K562 (cell line): Measurements from ENCODE around the gene ICA1L. TPM values are rescaled to one million over a fixed set of nuclear protein-coding genes. Genes with fewer than 3 reads are reported as not detected.

Experiments
- ATAC-seq: fragments of 200-7000 bp; cut with Tn5 transposase; 3 replicates; pipeline ENCODE4 v1.9.1; 2020; ENCODE audit warnings: moderate library complexity
- BruUV-seq: library from RNA; stranded (reverse); fragments of 400-500 nt; replicated peaks from 2 replicates; lab custom pipeline; 2021; lab: Mats Ljungman, UMichigan
- CTCF ChIA-PET: fragments of 300-600 bp; formaldehyde crosslinking; extraction: SDS; loops from one replicate; lab custom pipeline; 2021; ENCODE audit warnings: low intra/inter-chr PET ratio; lab: Yijun Ruan, JAX
- POLR2A ChIA-PET: fragments of 300-600, 350-650 bp; sonication (Branson Sonifier 250); formaldehyde crosslinking; extraction: SDS; loops from one replicate; lab custom pipeline; 2021; ENCODE audit warnings: antibody characterized with exemption, inconsistent platforms; lab: Yijun Ruan, JAX
- DNase-seq, 4 experiments: peaks; one replicate each; pipeline versions ENCODE4 v3.0.0 to v3.0.0-alpha.2; 2011 to 2018; ENCODE audit warnings: low spot score in 3 of 4, mixed read lengths in 3 of 4; ENCODE audit errors: extremely low read depth in 1 of 4
- FAIRE-seq: peaks from 2 replicates; lab custom pipeline; 2011; peaks lifted over from hg19 to GRCh38; lab: Jason Lieb, UNC
- H2AFZ ChIP-seq: 2 replicates; pipeline ENCODE4 v1.6.0; 2011; ENCODE audit warnings: low read depth, low read length, control low read depth, inconsistent platforms
- H3K27ac ChIP-seq: fragments of 200-600 bp; 3 replicates; pipeline ENCODE4 v1.8.0; 2011; ENCODE audit warnings: low read depth, mild to moderate bottlenecking, control low read depth, inconsistent platforms, low read length, moderate library complexity, mixed read lengths; ENCODE audit errors: extremely low read depth
- H3K27me3 ChIP-seq, 2 experiments: fragments of 300-600 bp in 1 of 2; 2 replicates in 1 of 2; 3 replicates in 1 of 2; pipeline versions ENCODE4 v1.6.0 to v1.8.0; 2011; ENCODE audit warnings: inconsistent platforms in 2 of 2, low read length in 2 of 2, mild to moderate bottlenecking in 1 of 2, mixed read lengths in 1 of 2, moderate library complexity in 1 of 2; ENCODE audit not compliant: control insufficient read depth in 2 of 2, insufficient read depth in 2 of 2
- H3K36me3 ChIP-seq: fragments of 300-600 bp; 3 replicates; pipeline ENCODE4 v1.8.0; 2011; ENCODE audit warnings: mild to moderate bottlenecking, low read length, inconsistent platforms; ENCODE audit not compliant: control insufficient read depth, insufficient read depth
- H3K4me1 ChIP-seq, 2 experiments: fragments of 200-600 bp in 1 of 2; replicated peaks in 1 of 2; 2 replicates in 1 of 2; 3 replicates in 1 of 2; pipeline versions ENCODE4 v1.5.1 to v1.8.0; 2011; ENCODE audit warnings: inconsistent platforms in 2 of 2, low read length in 2 of 2, mild to moderate bottlenecking in 1 of 2, mixed read lengths in 1 of 2, moderate library complexity in 1 of 2; ENCODE audit not compliant: control insufficient read depth in 2 of 2, insufficient read depth in 2 of 2
- H3K4me2 ChIP-seq: 2 replicates; pipeline ENCODE4 v1.6.1; 2011; ENCODE audit warnings: low read length, control low read depth, inconsistent platforms, mixed read lengths; ENCODE audit not compliant: insufficient read depth
- H3K4me3 ChIP-seq: fragments of 200-600 bp; sonication (generic), shearing (Covaris generic); 2 replicates; pipeline ENCODE4 v1.5.1; 2016; ENCODE audit warnings: control low read depth, inconsistent platforms
- H3K79me2 ChIP-seq: fragments of 200-600 bp; 3 replicates; pipeline ENCODE4 v1.8.0; 2011; ENCODE audit warnings: low read length, inconsistent platforms; ENCODE audit not compliant: control insufficient read depth, insufficient read depth
- H3K9ac ChIP-seq, 2 experiments: 2 replicates each; pipeline versions ENCODE4 v1.6.0 to v1.6.1; 2011; ENCODE audit warnings: low read depth in 2 of 2, low read length in 2 of 2, control low read depth in 1 of 2, inconsistent platforms in 1 of 2, mild to moderate bottlenecking in 1 of 2, mixed read lengths in 1 of 2; ENCODE audit not compliant: insufficient read depth in 1 of 2
- H3K9me1 ChIP-seq: one replicate; pipeline ENCODE4 v1.6.0; 2011; ENCODE audit warnings: inconsistent platforms, mild to moderate bottlenecking, low read length, moderate library complexity; ENCODE audit not compliant: control insufficient read depth, insufficient read depth
- H3K9me3 ChIP-seq: replicated peaks from 2 replicates; pipeline ENCODE4 v1.5.1; 2011; ENCODE audit warnings: low read depth, low read length, inconsistent platforms; ENCODE audit not compliant: control insufficient read depth, insufficient read depth
- H4K20me1 ChIP-seq: replicated peaks from 2 replicates; pipeline ENCODE4 v1.6.1; 2011; ENCODE audit warnings: low read length, inconsistent platforms, mixed read lengths; ENCODE audit not compliant: control insufficient read depth, insufficient read depth
- BRD9 ChIP-seq: fragments of 450-650 bp; IDR thresholded peaks from 2 replicates; pipeline ENCODE4 v1.6.1; 2018; ENCODE audit warnings: low read depth; ENCODE audit not compliant: partially characterized antibody
- CHD2 ChIP-seq: IDR thresholded peaks from 2 replicates; pipeline ENCODE4 v1.6.1; 2011; ENCODE audit warnings: low read depth, low read length
- CXXC5 ChIP-seq: fragments of 250-450 bp; sonication (Bioruptor Pico); IDR thresholded peaks from 2 replicates; pipeline ENCODE4 v1.8.0; 2022; ENCODE audit warnings: inconsistent platforms, mild to moderate bottlenecking, moderate library complexity
- HNRNPUL1 ChIP-seq: fragments of 200-400 bp; formaldehyde crosslinking; IDR thresholded peaks from 2 replicates; pipeline ENCODE4 v1.6.1; 2017; ENCODE audit warnings: low read length
- MAFK ChIP-seq: IDR thresholded peaks from 2 replicates; pipeline ENCODE4 v1.6.1; 2011; ENCODE audit warnings: low read length, improper control_type of control experiment
- PML ChIP-seq: IDR thresholded peaks from 2 replicates; pipeline ENCODE4 v1.6.1; 2012; ENCODE audit warnings: low read length, inconsistent platforms
- RAD21 ChIP-seq, 2 experiments: fragments of 250-450 bp in 1 of 2; fragments of 450-650 bp in 1 of 2; sonication (Bioruptor Pico) in 1 of 2; formaldehyde crosslinking in 1 of 2; IDR thresholded peaks in 1 of 2; conservative IDR thresholded peaks in 1 of 2; 2 replicates each; pipeline versions ENCODE4 v1.4.0 to v1.8.0; 2020 to 2022; ENCODE audit warnings: mild to moderate bottlenecking in 2 of 2, moderate library complexity in 1 of 2
- RB1 ChIP-seq: fragments of 450-650 bp; IDR thresholded peaks from 2 replicates; pipeline ENCODE4 v1.6.1; 2017; ENCODE audit warnings: low read depth, mild to moderate bottlenecking
- SNIP1 ChIP-seq: fragments of 450-650 bp; IDR thresholded peaks from 2 replicates; pipeline ENCODE4 v1.7.1; 2017; ENCODE audit warnings: low read depth, mild to moderate bottlenecking
- SP2 ChIP-seq: IDR thresholded peaks from 2 replicates; pipeline ENCODE4 v1.6.1; 2011; ENCODE audit warnings: mild to moderate bottlenecking, low read depth, low read length, moderate library complexity; ENCODE audit not compliant: poor library complexity, severe bottlenecking; ENCODE audit errors: extremely low read depth
- STAT5A ChIP-seq: IDR thresholded peaks from 2 replicates; pipeline ENCODE4 v1.6.1; 2012; ENCODE audit warnings: low read length, inconsistent platforms, borderline replicate concordance
- TBP ChIP-seq: optimal IDR thresholded peaks from 2 replicates; pipeline ENCODE3; 2011; ENCODE audit warnings: low read depth, low read length, improper control_type of control experiment
- WGBS: fragments of 100-300 bp; shearing (Covaris generic); methylation state at CpG from one replicate; pipeline ENCODE4 v1.1.6; 2016; ENCODE audit warnings: low coverage, mixed read lengths; ENCODE audit not compliant: insufficient coverage; ENCODE audit errors: missing lambda C conversion rate; 5-methylcytosine and 5-hydroxymethylcytosine counted together
- in situ Hi-C: fragments of 300-500 bp; cut with MboI; formaldehyde crosslinking; loops from 4 replicates; pipeline ENCODE4 v1.15.0; 2018; ENCODE audit warnings: inconsistent platforms, mixed read lengths
- intact Hi-C: fragments of 100-400 bp; cut with micrococcal nuclease; formaldehyde crosslinking; loops from 2 replicates; pipeline ENCODE4 v1.14.2; 2022
- polyA plus RNA-seq, 8 experiments: library from polyadenylated mRNA; depleted of rRNA in 4 of 8; stranded (reverse) in 5 of 8; unstranded in 3 of 8; fragments of >200 nt; fragmentation: Nextera tagmentation in 2 of 8; fragmentation: Illumina TruSeq in 1 of 8; extraction: Ambion mirVana in 2 of 8; extraction: Trizol in 1 of 8; gene quantifications; 2 replicates each; pipeline versions ENCODE4 v1.2.1 to v1.2.3, GENCODE V29; 2011 to 2014; ENCODE audit warnings: inconsistent platforms in 1 of 8, missing spikeins in 1 of 8
- total RNA-seq, 7 experiments: library from RNA; depleted of rRNA in 6 of 7; stranded (reverse); fragments of >200 nt in 6 of 7; fragmentation: Illumina TruSeq in 2 of 7; extraction: Trizol in 2 of 7; gene quantifications; 2 replicates each; pipeline versions ENCODE4 v1.2.1 to v1.2.3, GENCODE V29; 2011 to 2021; ENCODE audit warnings: low replicate concordance in 1 of 7
- TF ChIP-seq, protein P1 (sequence below): fragments of 250-450 bp; sonication (Bioruptor Pico); IDR thresholded peaks from 2 replicates; pipeline ENCODE4 v1.4.0; 2020
- TF ChIP-seq, protein P2 (sequence below): sonication (generic); formaldehyde crosslinking; IDR thresholded peaks from 2 replicates; pipeline ENCODE4 v1.8.0; 2023; ENCODE audit warnings: mild to moderate bottlenecking, missing genetic modification reagents

Gene ICA1L
- total and polyA plus RNA-seq, 9 of the 15 experiments (the other 6 are each of a cell fraction or from before 2014, with no cell fraction given) = 0.57 to 1.7 (median 1.1) TPM

DNA sequence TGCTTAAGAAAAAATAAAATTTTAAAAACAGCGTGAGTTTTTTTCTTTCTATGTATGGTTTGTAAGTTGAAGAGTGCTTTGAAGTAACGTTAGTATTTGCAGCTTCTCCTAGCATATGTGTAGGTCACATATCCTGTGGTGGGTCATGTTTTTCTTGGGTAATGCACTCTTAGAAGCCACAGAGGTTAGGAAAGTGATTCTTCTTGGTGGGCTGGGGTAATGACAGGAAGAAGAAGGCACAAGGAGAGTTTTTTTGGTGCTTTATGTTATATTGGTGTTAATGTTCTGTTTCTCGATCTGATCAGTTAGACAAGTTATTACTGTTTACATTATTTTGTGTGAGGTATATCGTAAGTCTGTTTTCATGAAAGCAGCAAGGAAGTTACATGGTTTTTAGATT is 109.0 kb downstream of the ICA1L start:
- no peaks in the 10 kb centered on the region for H4K20me1 ChIP-seq
- no peaks in the 10 kb centered on the region for H3K9me3 ChIP-seq
- in situ Hi-C loops (no loop called here), intact Hi-C loops (no loop called here)
- no peak for TF ChIP-seq PML
- TF ChIP-seq CHD2 = no peak
- no peak for TF ChIP-seq RB1
- TF ChIP-seq TBP = no peak
- TF ChIP-seq RAD21 (CRISPR knock-in tag; conservative IDR thresholded peaks at IDR 0.05 in 1 of 2, IDR thresholded peaks at IDR 0.05 in 1 of 2) = no peak
- TF ChIP-seq MAFK = no peak
- TF ChIP-seq SP2 = no peak
- TF ChIP-seq SNIP1 = no peak
- TF ChIP-seq, protein P1, sequence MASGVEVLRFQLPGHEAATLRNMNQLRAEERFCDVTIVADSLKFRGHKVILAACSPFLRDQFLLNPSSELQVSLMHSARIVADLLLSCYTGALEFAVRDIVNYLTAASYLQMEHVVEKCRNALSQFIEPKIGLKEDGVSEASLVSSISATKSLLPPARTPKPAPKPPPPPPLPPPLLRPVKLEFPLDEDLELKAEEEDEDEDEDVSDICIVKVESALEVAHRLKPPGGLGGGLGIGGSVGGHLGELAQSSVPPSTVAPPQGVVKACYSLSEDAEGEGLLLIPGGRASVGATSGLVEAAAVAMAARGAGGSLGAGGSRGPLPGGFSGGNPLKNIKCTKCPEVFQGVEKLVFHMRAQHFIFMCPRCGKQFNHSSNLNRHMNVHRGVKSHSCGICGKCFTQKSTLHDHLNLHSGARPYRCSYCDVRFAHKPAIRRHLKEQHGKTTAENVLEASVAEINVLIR = no peak
- TF ChIP-seq, protein P2, sequence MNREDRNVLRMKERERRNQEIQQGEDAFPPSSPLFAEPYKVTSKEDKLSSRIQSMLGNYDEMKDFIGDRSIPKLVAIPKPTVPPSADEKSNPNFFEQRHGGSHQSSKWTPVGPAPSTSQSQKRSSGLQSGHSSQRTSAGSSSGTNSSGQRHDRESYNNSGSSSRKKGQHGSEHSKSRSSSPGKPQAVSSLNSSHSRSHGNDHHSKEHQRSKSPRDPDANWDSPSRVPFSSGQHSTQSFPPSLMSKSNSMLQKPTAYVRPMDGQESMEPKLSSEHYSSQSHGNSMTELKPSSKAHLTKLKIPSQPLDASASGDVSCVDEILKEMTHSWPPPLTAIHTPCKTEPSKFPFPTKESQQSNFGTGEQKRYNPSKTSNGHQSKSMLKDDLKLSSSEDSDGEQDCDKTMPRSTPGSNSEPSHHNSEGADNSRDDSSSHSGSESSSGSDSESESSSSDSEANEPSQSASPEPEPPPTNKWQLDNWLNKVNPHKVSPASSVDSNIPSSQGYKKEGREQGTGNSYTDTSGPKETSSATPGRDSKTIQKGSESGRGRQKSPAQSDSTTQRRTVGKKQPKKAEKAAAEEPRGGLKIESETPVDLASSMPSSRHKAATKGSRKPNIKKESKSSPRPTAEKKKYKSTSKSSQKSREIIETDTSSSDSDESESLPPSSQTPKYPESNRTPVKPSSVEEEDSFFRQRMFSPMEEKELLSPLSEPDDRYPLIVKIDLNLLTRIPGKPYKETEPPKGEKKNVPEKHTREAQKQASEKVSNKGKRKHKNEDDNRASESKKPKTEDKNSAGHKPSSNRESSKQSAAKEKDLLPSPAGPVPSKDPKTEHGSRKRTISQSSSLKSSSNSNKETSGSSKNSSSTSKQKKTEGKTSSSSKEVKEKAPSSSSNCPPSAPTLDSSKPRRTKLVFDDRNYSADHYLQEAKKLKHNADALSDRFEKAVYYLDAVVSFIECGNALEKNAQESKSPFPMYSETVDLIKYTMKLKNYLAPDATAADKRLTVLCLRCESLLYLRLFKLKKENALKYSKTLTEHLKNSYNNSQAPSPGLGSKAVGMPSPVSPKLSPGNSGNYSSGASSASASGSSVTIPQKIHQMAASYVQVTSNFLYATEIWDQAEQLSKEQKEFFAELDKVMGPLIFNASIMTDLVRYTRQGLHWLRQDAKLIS = no peak
- TF ChIP-seq STAT5A = no peak
- TF ChIP-seq HNRNPUL1 = no peak
- TF ChIP-seq BRD9 = no peak
- no peak for TF ChIP-seq CXXC5 (CRISPR knock-in tag)
- WGBS = 88% methylated on average over 4 of the region's 4 CpGs
- ChIA-PET CTCF (no interaction called here), POLR2A (no interaction called here)
- H3K27me3 ChIP-seq = no peaks in the 10 kb centered on the region
- FAIRE-seq (no peak), ATAC-seq (no peak), DNase-seq (no peak)
- H3K9ac ChIP-seq = no peak overlapping the region
- no peak overlapping the region for H3K4me2 ChIP-seq
- no peak overlapping the region for H3K4me3 ChIP-seq
- H3K36me3 ChIP-seq = peaks cover 18% of the 10 kb centered on the region; the same call in 2 of the 3 replicates
- no peaks in the 10 kb centered on the region for H3K79me2 ChIP-seq
- no TSS peak for BruUV-seq
- H3K4me1 ChIP-seq = no peaks in the 10 kb centered on the region
- no peak overlapping the region for H2AFZ ChIP-seq
- H3K27ac ChIP-seq = no peak overlapping the region
- no peaks in the 10 kb centered on the region for H3K9me1 ChIP-seq
